ENCODE measurements around the gene UNC5B.

DNA sequence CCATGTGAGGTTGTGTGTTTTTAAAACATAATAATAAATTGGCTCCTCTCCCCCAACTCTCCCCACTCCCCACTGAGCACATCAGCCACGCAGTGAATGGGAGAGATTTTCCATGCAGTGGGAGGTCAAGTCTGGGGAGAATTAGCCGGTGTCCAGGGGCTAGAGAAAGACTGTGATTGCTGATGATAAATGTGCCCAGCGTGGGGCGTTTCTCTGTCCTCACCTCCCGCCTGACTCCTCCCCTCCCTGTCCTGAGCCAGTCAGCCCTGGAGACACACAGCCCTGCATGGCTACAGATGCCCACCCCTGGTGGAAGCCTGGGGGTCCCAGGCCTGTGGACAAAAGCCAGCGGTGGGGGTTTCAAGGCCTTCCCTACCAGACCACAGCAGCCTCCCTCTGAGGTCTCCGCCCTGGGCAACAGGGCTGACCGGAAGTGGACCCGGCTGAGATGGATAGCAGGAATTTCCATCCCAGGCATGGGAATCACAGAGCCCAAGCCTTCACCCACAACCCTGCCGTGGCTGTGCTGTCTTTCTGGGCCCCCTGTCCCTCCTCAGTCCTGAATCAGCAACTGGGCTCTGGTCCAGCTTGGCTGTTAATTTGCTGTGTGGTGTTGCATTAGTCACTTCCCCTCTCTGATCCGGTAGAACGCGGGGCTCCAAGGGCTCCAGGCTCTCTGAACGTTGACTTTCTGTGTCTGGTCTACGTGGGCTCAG lies 59.8 kb downstream of the UNC5B start:
- TF ChIP-seq, protein P1, sequence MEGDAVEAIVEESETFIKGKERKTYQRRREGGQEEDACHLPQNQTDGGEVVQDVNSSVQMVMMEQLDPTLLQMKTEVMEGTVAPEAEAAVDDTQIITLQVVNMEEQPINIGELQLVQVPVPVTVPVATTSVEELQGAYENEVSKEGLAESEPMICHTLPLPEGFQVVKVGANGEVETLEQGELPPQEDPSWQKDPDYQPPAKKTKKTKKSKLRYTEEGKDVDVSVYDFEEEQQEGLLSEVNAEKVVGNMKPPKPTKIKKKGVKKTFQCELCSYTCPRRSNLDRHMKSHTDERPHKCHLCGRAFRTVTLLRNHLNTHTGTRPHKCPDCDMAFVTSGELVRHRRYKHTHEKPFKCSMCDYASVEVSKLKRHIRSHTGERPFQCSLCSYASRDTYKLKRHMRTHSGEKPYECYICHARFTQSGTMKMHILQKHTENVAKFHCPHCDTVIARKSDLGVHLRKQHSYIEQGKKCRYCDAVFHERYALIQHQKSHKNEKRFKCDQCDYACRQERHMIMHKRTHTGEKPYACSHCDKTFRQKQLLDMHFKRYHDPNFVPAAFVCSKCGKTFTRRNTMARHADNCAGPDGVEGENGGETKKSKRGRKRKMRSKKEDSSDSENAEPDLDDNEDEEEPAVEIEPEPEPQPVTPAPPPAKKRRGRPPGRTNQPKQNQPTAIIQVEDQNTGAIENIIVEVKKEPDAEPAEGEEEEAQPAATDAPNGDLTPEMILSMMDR (conservative IDR thresholded peaks at IDR 0.05): no peak
- no peak for TF ChIP-seq ZFX (IDR thresholded peaks at IDR 0.05)
